KMS-11 (cell line): ENCODE measurements around the gene LST1.

ENCODE experiments used
- H2AFZ ChIP-seq: fragments of 200-600 bp; sonication (generic); 2 replicates; pipeline ENCODE4 v1.6.1; 2016; ENCODE audit warnings: antibody characterized with exemption, mixed run types, low read depth
- H3K27ac ChIP-seq: fragments of 200-600 bp; sonication (generic); 2 replicates; pipeline ENCODE4 v1.6.1; 2016; ENCODE audit warnings: mild to moderate bottlenecking, mixed run types
- H3K27me3 ChIP-seq: fragments of 200-600 bp; sonication (generic); 2 replicates; pipeline ENCODE4 v1.6.1; 2017; ENCODE audit warnings: mild to moderate bottlenecking, low read depth, mixed run types, moderate library complexity; ENCODE audit not compliant: insufficient read depth
- H3K36me3 ChIP-seq: fragments of 200-600 bp; sonication (generic); 2 replicates; pipeline ENCODE4 v1.6.1; 2017; ENCODE audit warnings: mild to moderate bottlenecking, mixed run types; ENCODE audit not compliant: insufficient read depth
- H3K4me1 ChIP-seq: fragments of 200-600 bp; sonication (generic); 2 replicates; pipeline ENCODE4 v1.6.1; 2016; ENCODE audit warnings: mild to moderate bottlenecking, low read depth, mixed run types; ENCODE audit not compliant: poor library complexity, severe bottlenecking
- H3K4me2 ChIP-seq: fragments of 200-600 bp; sonication (generic); 2 replicates; pipeline ENCODE4 v1.7.0; 2016; ENCODE audit warnings: mild to moderate bottlenecking, mixed run types
- H3K4me3 ChIP-seq: fragments of 200-600 bp; sonication (generic); IDR thresholded peaks from 2 replicates; pipeline ENCODE4 v1.6.1; 2017; ENCODE audit warnings: low read depth, low read length, mixed read lengths; ENCODE audit not compliant: insufficient read depth
- H3K79me2 ChIP-seq: fragments of 200-600 bp; sonication (generic); 2 replicates; pipeline ENCODE4 v1.6.1; 2016; ENCODE audit warnings: low read depth, mixed run types; ENCODE audit not compliant: insufficient read depth
- H3K9ac ChIP-seq: fragments of 200-600 bp; sonication (generic); 2 replicates; pipeline ENCODE4 v1.6.1; 2016; ENCODE audit warnings: mild to moderate bottlenecking, mixed run types
- H4K20me1 ChIP-seq: fragments of 200-600 bp; sonication (generic); 2 replicates; pipeline ENCODE4 v1.6.1; 2016; ENCODE audit warnings: mild to moderate bottlenecking, mixed run types; ENCODE audit not compliant: insufficient read depth
- TF ChIP-seq, protein P1 (sequence below): fragments of 200-600 bp; sonication (generic); conservative IDR thresholded peaks from 2 replicates; pipeline ENCODE4 v1.6.1; 2017; ENCODE audit warnings: low read depth, mild to moderate bottlenecking, antibody characterized with exemption, low read length, moderate library complexity, mixed read lengths

Gene LST1

DNA sequence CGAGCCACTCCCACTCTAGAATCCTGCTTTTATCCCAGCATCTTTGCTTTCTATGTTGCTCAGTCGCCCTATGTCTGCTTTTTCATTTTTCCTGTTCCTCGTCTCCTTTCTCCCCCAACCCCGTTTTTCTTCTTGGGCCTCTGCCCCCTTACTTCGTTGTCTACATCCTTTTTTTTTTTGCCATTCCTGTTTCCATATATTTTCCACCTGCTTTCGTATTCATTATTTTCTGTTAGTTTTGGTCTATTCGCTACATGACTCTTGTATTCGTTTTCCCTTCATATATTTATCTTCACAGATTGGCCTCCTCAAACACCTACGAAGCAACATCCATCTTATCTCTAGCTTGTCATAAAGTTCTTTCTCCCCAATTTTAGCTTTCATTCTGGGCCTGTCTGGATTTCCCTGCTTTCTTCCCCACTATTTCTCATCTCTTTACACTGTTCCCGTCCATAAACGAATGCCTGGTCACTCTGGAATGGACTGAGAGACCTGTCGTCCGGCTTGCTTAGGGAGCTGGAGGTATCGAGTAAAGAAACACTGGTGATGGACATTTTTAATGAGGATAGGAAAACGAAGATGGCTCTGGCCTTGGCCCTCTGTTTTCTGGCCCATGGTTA is 35.4 kb downstream of the LST1 start:
- H2AFZ ChIP-seq: peak overlapping the region; percentile 22; the same call in 1 of the 2 replicates
- H3K27me3 ChIP-seq: no peaks in the 10 kb centered on the region
- H3K27ac ChIP-seq: peak overlapping the region; percentile 68
- TF ChIP-seq, protein P1, sequence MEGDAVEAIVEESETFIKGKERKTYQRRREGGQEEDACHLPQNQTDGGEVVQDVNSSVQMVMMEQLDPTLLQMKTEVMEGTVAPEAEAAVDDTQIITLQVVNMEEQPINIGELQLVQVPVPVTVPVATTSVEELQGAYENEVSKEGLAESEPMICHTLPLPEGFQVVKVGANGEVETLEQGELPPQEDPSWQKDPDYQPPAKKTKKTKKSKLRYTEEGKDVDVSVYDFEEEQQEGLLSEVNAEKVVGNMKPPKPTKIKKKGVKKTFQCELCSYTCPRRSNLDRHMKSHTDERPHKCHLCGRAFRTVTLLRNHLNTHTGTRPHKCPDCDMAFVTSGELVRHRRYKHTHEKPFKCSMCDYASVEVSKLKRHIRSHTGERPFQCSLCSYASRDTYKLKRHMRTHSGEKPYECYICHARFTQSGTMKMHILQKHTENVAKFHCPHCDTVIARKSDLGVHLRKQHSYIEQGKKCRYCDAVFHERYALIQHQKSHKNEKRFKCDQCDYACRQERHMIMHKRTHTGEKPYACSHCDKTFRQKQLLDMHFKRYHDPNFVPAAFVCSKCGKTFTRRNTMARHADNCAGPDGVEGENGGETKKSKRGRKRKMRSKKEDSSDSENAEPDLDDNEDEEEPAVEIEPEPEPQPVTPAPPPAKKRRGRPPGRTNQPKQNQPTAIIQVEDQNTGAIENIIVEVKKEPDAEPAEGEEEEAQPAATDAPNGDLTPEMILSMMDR: no peak
- H4K20me1 ChIP-seq: no peaks in the 10 kb centered on the region
- H3K36me3 ChIP-seq: peaks cover 25% of the 10 kb centered on the region; the same call in 1 of the 2 replicates
- H3K4me3 ChIP-seq: peak overlapping the region; percentile 51
- peaks cover 39% of the 10 kb centered on the region for H3K79me2 ChIP-seq
- H3K4me2 ChIP-seq: peak overlapping the region; percentile 92
- peaks cover 30% of the 10 kb centered on the region for H3K4me1 ChIP-seq
- peak overlapping the region; percentile 94 for H3K9ac ChIP-seq

DNA sequence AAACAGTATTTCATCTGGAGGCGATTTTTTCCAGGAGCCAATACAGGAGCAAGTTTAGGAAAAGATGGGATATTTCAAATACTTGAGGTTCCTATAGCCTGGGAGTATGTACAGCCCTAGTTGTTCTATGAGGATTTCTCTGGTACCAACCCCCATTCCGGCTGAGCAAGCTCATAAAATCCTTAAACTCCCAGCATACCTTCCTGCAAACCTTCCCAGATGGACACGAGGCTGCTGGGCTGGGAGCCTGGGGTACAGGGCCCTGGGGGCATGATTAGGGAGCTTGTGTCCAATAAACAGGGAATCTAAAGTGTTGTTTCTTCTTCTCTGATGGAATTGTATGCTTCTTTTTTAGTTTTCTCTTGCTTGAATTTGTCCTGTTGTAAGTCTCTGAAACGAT is 35.9 kb downstream of the LST1 start:
- peak overlapping the region; percentile 94; the same call in 1 of the 2 replicates for H3K9ac ChIP-seq
- H3K27ac ChIP-seq: peak overlapping the region; percentile 68; the same call in 1 of the 2 replicates
- H3K79me2 ChIP-seq: peaks cover 39% of the 10 kb centered on the region
- no peaks in the 10 kb centered on the region for H3K27me3 ChIP-seq
- TF ChIP-seq, protein P1: no peak
- H3K4me3 ChIP-seq: peak overlapping the region; percentile 51
- peaks cover 24% of the 10 kb centered on the region for H3K4me1 ChIP-seq
- no peaks in the 10 kb centered on the region for H4K20me1 ChIP-seq
- peak overlapping the region; percentile 92 for H3K4me2 ChIP-seq
- H2AFZ ChIP-seq: no peak overlapping the region
- H3K36me3 ChIP-seq: peaks cover 26% of the 10 kb centered on the region; the same call in 1 of the 2 replicates

DNA sequence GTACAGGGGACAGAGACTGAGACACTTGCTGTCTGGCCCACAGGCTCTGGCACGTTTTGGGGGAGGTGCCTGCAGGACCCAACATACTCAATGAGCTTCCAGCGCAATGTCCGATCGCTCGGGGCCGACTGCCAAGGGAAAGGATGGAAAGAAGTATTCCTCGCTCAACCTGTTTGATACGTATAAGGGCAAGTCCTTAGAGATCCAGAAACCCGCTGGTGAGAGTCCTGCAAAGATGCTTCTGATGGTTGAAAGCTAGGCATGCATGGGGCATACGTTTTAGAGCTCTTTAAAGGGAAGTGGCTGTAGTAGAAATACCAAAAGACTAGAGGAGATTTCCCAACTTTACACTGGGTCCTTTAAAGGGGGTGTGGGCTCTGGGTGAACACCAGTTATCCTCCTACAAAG is 36.6 kb downstream of the LST1 start:
- Histone ChIP-seq H3K4me1 (peaks cover 17% of the 10 kb centered on the region), H2AFZ (no peak overlapping the region), H3K9ac (no peak overlapping the region), H3K4me2 (peak overlapping the region; percentile 92; the same call in 1 of the 2 replicates), H3K27me3 (no peaks in the 10 kb centered on the region), H4K20me1 (no peaks in the 10 kb centered on the region), H3K79me2 (peaks cover 39% of the 10 kb centered on the region), H3K36me3 (peaks cover 28% of the 10 kb centered on the region; the same call in 1 of the 2 replicates), H3K27ac (no peak overlapping the region), H3K4me3 (no peak overlapping the region)
- TF ChIP-seq, protein P1: no peak

DNA sequence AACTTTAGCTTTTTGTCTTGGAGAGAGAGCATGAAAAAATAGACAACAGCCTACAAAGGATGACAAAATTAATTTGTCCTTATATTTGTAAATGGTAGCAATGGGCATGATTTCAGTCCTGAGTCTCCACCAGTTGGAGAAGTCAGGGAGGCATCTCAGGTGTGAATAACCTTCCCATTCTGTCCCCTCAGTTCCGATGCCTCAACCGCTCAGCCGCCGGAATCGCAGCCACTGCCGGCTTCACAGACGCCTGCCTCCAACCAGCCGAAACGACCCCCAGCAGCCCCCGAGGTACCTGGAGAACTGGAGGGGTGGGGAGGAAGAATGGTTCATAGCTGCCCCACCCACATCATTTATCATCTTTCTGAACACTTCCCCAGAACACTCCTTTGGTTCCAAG is 38.0 kb downstream of the LST1 start:
- no peak overlapping the region for H3K4me3 ChIP-seq
- no peak overlapping the region for H2AFZ ChIP-seq
- TF ChIP-seq, protein P1: no peak
- H3K27me3 ChIP-seq: no peaks in the 10 kb centered on the region
- peaks cover 16% of the 10 kb centered on the region for H3K4me1 ChIP-seq
- peaks cover 28% of the 10 kb centered on the region; the same call in 1 of the 2 replicates for H3K36me3 ChIP-seq
- H4K20me1 ChIP-seq: no peaks in the 10 kb centered on the region
- H3K27ac ChIP-seq: no peak overlapping the region
- peaks cover 39% of the 10 kb centered on the region for H3K79me2 ChIP-seq
- no peak overlapping the region for H3K4me2 ChIP-seq
- no peak overlapping the region for H3K9ac ChIP-seq
